Measurements from ENCODE around the gene DLST.

DNA sequence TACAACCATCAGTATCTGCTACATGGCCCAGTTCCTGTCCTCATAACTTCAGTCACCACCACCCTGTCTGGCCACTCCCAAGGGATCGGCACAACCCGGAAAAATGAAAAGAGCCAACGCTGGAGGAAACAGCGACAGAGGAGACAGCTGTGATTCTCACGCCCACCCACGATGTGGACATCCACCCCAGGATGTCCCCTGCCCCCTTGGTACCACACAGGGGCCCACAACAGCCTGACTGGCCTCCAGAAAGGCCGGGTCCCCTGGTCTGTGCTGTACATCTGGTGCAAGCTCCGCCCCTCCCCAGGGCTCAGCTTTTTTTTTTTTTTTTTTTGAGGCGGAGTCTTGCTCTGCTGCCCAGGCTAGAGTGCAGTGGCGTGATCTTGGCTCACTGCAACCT is 28.8 kb downstream of the DLST start:
- TF ChIP-seq, protein P1, sequence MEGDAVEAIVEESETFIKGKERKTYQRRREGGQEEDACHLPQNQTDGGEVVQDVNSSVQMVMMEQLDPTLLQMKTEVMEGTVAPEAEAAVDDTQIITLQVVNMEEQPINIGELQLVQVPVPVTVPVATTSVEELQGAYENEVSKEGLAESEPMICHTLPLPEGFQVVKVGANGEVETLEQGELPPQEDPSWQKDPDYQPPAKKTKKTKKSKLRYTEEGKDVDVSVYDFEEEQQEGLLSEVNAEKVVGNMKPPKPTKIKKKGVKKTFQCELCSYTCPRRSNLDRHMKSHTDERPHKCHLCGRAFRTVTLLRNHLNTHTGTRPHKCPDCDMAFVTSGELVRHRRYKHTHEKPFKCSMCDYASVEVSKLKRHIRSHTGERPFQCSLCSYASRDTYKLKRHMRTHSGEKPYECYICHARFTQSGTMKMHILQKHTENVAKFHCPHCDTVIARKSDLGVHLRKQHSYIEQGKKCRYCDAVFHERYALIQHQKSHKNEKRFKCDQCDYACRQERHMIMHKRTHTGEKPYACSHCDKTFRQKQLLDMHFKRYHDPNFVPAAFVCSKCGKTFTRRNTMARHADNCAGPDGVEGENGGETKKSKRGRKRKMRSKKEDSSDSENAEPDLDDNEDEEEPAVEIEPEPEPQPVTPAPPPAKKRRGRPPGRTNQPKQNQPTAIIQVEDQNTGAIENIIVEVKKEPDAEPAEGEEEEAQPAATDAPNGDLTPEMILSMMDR (IDR thresholded peaks at IDR 0.05; ENCODE audit: low read length) = no peak
- TF ChIP-seq EZH2 (optimal IDR thresholded peaks at IDR 0.05; ENCODE audit: low read depth, low read length) = no peak
- no peak for TF ChIP-seq EZH2phosphoT487 (IDR thresholded peaks at IDR 0.05; ENCODE audit: low read length)
